Measurements from ENCODE around the gene PRDM13. TPM values are rescaled to one million over a fixed set of nuclear protein-coding genes. Genes with fewer than 3 reads are reported as not detected.

The PRDM13 gene
- total and polyA plus RNA-seq, 10 of the 15 experiments (the other 5 are each of a cell fraction or from before 2014, with no cell fraction given), result 0.02 to 0.15 (median 0.03) TPM; not detected in 6

GRCh38 chr6:99660206-99660605 lies 53.6 kb downstream of the PRDM13 start (continued):
- TF ChIP-seq ZBTB40 (IDR thresholded peaks at IDR 0.05; ENCODE audit: borderline replicate concordance), result no peak
- TF ChIP-seq ZNF274 (IDR thresholded peaks at IDR 0.05; ENCODE audit: insufficient read depth, insufficient read length), result no peak
- no peak for TF ChIP-seq MYC (IDR thresholded peaks at IDR 0.05; ENCODE audit: insufficient read depth, insufficient read length, insufficient replicate concordance, low read length, severe bottlenecking)
- TF ChIP-seq SUZ12 (IDR thresholded peaks at IDR 0.05; ENCODE audit: unreplicated experiment), result no peak

- ChIA-PET CTCF (no interaction called here), POLR2A (no interaction called here), SMC1A (ENCODE audit: uncharacterized antibody, unreplicated experiment) (no interaction called here), RAD21 (ENCODE audit: unreplicated experiment) (no interaction called here)
- no peak overlapping the region for H3K4me3 ChIP-seq
- no peaks in the 10 kb centered on the region for H3K9me3 ChIP-seq (replicated peaks; ENCODE audit: control insufficient read depth, insufficient read depth, low read length)
- in situ Hi-C loops (cut with MboI), result no loop called here
- 100% methylated on average over 1 of the region's 1 CpG for WGBS (ENCODE audit: insufficient coverage, insufficient replicate concordance, low lambda C conversion rate, missing lambda C conversion rate)
- BruUV-seq (replicated peaks), result no TSS peak
- H3K4me2 ChIP-seq (ENCODE audit: control insufficient read depth, insufficient read depth), result no peak overlapping the region
- H3K36me3 ChIP-seq (ENCODE audit: control insufficient read depth in 2 of 2, insufficient read depth in 2 of 2, low read length in 1 of 2), result no peaks in the 10 kb centered on the region
- H3K27ac ChIP-seq (ENCODE audit: control insufficient read depth, insufficient read depth), result no peak overlapping the region
- no peaks in the 10 kb centered on the region for H3K79me2 ChIP-seq (ENCODE audit: control insufficient read depth, insufficient read depth, low read length)
- no peak for ATAC-seq
- intact Hi-C loops (cut with micrococcal nuclease; ENCODE audit: unreplicated experiment), result loop anchor here (10.0 kb wide), 1 partner anchor 633 kb away; no protein-coding TSS in a partner anchor
- no peaks in the 10 kb centered on the region for H3K4me1 ChIP-seq (ENCODE audit: control insufficient read depth, insufficient read depth, low read length)
- no peaks in the 10 kb centered on the region for H3K27me3 ChIP-seq (replicated peaks in 1 of 2; ENCODE audit: control insufficient read depth in 2 of 2, insufficient read depth in 2 of 2, low read length in 1 of 2)
- H4K20me1 ChIP-seq (ENCODE audit: control insufficient read depth, insufficient read depth), result no peaks in the 10 kb centered on the region
- no peak for FAIRE-seq
- H3K9ac ChIP-seq (ENCODE audit: control insufficient read depth, insufficient read depth, low read length), result no peak overlapping the region
- DNase-seq (ENCODE audit: low read depth, low spot score), result no peak
- no peak overlapping the region for H2AFZ ChIP-seq (ENCODE audit: control insufficient read depth, low read depth, low read length)
- TF ChIP-seq POLR2AphosphoS2 (IDR thresholded peaks at IDR 0.05; ENCODE audit: low read depth, low read length) (no peak), ZZZ3 (IDR thresholded peaks at IDR 0.05; ENCODE audit: control insufficient read depth, insufficient read length, low read depth) (no peak), HSF1 (IDR thresholded peaks at IDR 0.05; ENCODE audit: low read depth, low read length) (no peak), GABPA (IDR thresholded peaks at IDR 0.05; ENCODE audit: low read depth) (no peak), CREM (IDR thresholded peaks at IDR 0.05; ENCODE audit: low read depth) (no peak), DPF2 (IDR thresholded peaks at IDR 0.05) (no peak), IRF3 (IDR thresholded peaks at IDR 0.05) (no peak), ZBTB4 (CRISPR knock-in tag; IDR thresholded peaks at IDR 0.05) (no peak), NRF1 (conservative IDR thresholded peaks at IDR 0.05; ENCODE audit: low read depth, low read length) (no peak), HCFC1 (IDR thresholded peaks at IDR 0.05; ENCODE audit: low read length) (no peak)
These were observed 55.2 kb downstream of the PRDM13 start for GRCh38 chr6:99661870-99662269.

All from GM12878 (cell line).